ENCODE measurements around the gene RPRML.
"Not testable (repeated sequence)": the region's sequence is repeated elsewhere in the genome, so short reads cannot be mapped to it uniquely, and the experiment has no call there.

RPRML gene

DNA sequence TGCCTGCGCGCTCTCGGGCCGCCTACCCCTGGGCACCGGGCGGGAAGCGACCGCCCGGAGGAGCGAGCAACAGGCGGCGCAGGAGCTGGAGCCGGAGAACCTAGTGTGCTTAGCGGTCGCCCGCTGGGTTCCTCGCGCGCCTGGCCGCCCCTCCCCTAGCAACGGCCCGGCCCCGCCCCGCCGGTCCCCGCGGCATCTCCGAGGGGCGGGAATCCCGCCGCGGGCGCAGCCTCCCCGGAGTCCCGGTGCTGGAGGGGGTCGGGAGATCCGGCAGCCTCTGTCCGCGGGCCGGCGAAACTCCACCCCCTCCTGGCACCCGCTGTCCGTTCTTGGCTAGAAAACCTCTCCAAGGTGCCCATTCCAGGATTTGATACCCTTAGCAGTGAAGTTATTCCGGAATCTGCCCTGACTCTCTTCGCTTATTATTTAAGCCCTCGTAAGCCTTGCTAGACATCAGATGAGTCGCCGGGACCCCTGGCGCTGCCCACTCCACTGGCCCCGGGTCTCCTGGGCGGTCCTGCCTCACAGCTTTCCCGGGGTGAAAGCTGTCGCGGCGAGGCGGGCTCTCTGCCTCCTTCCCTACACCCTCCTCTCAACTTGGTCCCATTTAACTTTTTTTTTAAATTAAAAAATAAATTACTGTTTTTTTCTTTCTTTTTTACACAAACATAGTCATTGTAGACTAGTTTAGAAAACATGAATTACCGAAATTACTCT is at the start of gene RPRML:
TSS of gene RPRML (minus strand) at position 107 of the 717 bp plus-strand sequence. CDS start 246 bp downstream, outside the sequence.
- no peak for DNase-seq

DNA sequence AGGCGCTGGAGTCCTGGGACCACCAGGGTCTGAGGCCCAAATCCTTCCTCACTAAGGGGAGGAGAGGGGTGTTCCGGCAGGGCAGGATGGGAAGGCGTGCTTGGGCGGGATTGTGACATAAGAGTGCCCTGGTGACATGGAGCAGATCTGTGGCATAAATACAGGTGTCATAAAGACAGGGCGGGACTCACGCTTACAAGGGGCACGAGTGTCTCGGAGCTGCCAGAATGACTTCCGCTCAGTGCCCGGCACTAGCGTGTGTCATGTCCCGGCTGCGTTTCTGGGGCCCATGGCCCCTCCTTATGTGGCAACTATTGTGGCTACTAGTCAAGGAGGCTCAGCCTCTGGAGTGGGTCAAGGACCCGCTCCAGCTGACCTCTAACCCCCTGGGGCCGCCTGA is 37.9 kb upstream of the RPRML start:
- DNase-seq = not testable (repeated sequence)

DNA sequence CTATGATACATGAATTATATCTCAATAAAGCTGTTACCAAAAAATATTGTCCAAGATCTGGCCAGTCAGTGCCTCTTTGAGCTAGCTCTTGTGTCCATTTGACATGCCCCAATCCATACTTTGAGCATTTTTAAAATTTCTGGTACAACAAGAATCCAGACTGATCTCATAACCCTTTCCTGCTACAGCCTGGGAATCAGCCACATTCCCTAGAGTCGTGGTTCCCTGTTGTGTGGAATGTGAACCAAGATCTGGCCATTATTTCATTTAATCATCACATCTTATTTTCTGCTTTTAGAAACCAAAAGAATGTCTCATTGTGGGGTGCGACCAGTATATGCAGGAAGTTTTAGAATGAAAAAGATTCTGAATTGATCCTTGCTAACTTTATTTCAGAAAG is 34.3 kb upstream of the RPRML start:
- DNase-seq = no peak

DNA sequence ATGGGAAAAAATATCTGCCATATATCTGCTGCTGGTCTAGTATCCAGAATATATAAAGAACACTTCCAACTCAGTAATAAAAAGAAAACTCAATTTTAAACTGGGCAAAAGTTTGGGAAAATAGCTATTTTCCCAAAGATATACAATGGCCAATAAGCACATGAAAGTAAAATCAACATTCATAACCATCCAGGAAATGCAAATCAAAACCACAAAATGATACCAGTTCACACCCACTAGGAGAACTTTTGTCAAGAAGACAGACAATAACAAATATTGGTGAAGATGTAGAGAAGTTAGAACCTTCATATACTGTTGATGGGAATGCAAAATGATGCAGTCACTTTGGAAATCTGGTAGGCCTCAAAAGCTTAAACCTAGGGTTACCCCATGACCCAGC is 33.4 kb upstream of the RPRML start:
- no peak for DNase-seq

DNA sequence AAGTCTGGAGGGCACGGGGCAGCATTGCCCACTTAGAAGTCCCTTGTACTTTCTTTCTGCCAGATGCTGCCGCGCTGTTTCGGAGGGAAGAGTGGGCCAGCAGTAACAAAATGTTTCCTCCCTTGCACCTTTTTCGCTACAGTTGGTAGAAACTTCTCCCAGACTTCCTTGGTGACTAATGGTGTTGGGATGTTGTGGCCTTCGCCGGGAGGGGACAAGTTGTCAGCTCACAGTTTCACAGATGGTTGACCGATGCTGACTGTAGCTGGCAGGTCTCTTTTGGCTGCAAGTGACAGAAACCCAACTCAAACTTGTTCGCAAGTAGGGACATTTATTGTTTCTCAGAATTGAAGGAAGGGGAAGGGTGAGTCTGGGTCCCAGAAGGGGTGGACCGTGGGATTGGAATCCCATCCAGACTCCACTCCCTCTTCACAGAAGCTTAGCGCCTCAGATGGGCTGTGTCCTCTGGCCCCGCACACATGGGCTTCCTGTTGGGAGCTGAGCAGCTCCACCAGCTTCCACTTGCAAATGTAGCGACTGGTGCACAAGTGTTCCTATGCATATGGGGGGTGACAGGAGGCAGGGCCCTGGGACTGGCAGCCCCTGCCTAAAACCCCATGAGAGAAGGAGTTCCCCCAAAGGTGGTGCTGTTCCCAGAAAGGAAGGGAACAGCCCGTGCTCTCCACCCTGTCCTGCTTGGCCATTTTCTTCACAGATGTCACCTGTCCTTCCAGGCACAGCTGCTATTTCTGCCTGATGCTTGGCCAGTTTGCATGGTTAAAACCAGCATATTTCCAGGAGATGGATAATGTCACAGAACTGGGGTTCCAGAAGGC is 30.9 kb upstream of the RPRML start:
- DNase-seq = no peak

DNA sequence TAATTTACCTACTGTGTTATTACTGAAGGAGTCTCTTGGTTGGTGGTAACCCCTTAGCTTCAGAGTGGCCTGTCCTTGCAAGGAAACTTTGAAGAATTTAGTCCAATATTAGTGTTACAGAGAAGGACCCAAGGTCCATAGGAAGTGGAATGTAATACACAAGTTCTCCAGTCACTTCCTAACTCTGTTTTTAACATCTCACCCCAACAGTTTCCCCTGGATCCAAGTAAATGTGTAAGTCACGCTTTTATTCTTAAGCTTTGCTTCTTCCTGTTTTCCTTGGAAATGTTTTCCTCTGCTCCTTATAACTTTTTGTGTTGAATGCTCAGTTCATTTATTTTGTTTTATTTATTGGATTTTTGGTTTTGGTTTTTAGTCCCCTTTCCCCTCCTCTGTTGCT is 25.9 kb upstream of the RPRML start:
- DNase-seq = no peak

DNA sequence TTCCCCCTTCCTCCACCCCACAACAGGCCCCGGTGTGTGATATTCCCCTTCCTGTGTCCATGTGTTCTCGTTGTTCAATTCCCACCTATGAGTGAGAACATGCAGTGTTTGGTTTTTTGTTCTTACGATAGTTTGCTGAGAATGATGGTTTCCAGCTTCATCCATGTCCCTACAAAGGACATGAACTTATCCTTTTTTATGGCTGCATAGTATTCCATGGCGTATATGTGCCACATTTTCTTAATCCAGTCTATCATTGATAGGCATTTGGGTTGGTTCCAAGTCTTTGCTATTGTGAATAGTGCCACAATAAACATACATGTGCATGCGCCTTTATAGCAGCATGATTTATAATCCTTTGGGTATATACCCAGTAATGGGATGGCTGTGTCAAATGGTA is 24.8 kb upstream of the RPRML start:
- not testable (repeated sequence) for DNase-seq

DNA sequence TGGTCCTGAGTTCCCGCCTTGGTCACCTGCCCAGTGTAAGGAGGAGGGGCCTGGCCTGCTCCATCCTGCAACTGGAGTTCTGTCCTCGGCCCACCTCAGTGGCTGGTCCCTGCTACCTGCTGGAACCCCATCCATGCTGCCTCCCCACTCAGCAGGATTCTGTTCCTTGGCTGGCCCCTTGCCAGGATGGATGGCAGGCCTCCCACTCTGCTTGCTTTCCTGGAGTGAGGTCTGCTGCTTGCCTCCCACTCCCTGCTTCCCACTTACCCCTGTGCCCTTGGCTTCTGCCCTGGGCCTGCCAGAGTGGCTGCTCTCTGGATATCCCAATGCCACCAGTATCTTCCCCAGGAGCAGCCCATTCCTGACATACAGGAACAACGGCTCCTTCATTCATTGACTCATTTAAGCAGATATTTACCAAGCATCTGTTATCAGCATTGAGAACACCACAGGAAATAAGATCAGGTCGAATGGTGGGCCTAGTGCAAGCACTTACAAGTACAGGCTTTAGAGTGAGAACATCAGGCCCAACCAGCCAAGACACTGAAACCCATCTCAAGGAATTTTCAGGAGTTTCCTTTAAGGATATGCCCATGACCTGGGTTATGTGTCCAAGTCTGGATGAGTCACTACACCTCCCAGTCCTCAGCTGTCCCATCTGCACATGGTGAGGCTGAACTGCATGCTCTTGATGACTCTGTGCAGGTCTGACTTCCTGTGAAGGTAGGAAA is 17.0 kb upstream of the RPRML start:
- DNase-seq = no peak

DNA sequence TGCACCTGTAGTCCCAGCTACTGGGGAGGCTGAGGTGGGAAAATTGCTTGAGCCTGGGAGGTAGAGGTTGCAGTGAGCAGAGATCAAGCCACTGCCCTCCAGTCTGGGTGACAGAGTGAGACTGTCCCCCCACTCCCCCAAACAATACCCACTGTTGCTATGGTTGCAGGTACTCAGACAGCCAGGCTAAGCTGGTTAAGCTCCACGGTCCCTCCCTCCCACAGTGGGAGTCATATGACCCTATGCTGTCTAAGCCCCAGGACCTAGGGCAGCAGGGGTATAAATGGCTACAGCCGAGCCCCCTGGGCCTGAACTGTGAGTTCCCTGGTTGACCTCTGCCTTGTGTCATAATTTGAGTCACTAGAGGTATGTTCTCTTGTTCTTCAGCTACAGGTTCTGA is 15.9 kb upstream of the RPRML start:
- no peak for DNase-seq

DNA sequence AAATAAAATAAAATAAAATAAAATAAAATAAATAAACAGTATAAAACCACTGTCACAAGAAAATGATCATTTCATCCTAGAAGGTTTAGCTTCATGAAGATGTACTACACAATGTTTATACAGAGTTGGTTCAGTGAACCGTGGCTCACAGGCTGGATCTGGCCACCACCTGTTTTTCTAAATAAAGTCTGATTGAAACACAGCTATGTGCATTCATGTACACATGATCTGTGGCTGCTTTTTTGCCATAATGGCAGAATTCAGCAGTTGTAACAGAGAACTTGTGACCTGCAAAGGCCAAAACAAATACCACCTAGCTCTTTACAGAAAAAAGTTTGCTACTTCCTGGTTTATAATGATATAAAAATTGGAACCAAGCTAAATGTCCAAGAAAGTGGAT is 12.6 kb upstream of the RPRML start:
- DNase-seq = no peak

DNA sequence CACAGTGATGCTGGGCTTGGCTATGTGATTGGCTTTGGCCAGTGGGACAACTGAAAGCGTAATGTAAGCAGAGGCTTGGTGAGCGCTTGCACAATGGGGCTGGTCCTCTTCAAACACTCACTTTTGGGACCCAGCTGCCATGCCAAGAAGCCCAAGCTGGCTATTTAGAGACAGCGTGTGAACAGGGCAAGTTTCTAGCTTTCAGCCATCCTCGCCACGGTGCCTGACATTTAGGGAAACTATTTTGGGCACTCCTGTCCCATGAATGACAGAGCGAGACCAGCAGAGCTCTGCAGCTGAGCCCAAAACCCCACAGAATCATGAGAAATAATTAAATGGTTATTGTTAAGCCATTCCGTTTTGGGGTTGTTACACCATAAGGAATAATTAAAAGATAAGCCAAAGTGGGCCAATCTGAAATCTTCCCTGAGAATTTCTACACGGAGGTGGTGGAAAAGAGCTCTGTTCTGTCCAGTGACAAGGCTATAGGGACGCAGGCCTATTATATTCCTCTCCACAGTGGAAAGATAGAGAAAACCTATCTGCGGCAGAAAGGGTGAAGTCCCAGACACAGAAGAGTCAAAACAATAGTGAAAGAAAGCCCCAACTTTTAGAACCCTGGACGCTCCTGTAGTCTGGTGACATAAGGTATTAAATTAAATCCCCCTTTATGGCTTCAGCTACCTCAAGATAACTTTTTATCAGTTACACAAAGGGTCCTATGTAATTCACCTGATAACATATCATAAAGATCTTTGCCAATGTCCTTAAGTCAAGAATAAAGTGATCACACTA is 10.8 kb upstream of the RPRML start:
- no peak for DNase-seq

DNA sequence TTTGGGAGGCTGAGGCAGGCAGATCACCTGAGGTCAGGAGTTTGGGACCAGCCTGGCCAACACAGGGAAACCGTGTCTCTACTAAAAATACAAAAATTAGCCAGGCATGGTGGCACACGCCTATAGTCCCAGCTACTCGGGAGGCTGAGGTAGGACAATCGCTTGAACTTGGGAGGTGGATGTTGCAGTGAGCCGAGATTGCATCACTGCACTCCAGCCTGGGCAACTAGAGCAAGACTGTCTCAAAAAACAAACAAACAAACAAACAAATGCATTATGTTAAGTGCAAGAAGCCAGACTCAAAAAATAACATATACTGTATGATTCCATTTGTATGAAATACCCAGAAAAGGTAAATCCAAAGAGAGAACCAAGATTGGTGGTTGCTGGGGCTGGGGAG is 8.9 kb upstream of the RPRML start:
- not testable (repeated sequence) for DNase-seq

DNA sequence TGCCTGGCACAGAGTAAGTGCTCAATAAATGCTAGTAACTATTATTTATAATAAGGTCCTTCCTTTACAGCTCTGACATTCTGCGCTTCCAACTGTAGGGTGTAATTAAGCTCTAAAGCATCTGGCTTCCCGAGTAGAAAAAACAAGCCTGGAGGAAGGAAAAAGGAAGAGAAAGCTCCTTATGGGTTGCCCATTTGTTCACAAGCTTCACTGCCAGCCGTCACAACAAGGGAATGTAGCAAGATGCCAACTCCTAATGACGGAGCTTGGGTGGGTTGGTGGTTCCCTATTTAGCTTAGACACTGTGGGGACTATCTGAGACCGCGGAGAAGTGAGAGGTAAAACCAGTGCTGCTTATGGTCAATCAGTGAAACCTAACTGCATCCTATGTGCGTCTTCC is 7.3 kb upstream of the RPRML start:
- DNase-seq = no peak

DNA sequence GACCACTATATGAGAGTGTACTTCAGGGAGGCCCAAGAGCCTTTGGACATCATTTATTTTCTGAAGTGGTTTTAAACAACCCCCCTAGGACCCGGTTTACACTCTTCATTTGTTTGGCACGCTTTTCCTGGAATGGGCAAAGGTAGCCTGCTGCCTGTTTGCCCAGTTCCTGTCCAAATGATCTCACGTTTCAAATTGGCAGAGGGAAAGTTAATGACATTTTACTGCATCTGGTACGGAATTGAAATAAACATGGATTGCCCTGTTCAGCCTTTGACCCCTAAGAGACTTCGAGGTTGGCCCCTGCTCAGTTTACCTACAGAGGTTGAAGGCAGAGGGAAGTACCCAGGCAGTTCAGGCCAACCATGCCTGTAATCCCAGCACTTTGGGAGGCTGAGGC is 5.8 kb upstream of the RPRML start:
- DNase-seq = no peak

DNA sequence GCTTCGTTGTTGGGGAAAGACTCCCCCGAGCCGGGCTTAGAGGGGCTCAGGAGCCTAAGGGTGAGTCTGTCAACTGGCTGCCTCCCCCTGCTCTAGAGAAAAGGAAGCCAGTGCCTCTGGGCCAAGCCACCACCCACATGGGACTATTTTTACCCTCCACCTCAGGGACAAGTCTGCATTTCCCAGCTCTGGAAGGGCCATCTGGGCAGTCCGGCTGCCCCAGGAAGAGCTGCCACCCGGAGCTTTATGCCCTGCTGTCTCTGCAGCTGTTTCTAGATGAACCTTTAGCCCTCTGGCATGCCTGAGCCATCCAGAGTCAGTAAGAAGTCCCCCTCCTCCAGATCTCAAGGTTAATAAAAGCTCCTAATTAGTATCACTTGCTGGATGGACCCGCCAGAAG is 5.3 kb upstream of the RPRML start:
- no peak for DNase-seq

DNA sequence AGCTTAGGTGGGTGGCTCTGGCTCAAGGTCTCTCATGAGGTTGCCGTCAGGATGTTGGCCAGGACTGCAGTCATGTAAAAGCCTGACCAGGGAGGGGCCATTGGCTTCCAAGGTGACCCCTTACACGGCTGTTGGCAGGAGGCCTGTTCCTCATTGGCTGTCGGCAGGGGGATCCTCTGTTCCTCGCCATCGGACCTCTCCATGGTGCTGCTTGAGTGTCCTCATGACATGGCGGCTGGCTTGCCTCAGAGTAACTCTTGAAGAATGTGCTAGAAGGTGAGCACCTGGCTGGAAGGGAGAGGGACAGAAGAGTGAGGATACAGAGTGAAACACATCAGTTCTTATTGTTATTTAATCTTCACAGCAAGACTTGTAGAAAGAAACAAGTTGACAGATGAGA is 4.7 kb upstream of the RPRML start:
- DNase-seq = no peak

DNA sequence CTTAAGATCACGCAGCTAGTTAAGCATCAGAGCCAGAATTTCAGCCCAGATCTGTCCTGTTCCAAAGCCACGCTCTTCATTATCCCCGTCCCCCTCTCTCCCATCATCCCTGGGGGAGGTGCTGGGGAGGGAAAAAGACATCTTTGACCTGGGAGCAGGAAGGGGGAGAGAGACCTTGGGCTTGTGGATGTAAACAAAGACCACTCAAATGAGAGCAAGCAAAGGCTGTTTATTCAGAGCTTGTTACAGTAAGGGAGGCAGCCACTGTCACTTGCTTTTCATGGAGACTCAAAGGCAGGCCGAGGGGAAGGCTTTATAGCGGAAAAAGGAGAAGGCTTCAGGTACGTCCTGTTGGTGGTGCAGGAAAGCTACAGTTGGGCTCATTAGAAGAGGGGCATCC is 3.5 kb upstream of the RPRML start:
- no peak for DNase-seq

DNA sequence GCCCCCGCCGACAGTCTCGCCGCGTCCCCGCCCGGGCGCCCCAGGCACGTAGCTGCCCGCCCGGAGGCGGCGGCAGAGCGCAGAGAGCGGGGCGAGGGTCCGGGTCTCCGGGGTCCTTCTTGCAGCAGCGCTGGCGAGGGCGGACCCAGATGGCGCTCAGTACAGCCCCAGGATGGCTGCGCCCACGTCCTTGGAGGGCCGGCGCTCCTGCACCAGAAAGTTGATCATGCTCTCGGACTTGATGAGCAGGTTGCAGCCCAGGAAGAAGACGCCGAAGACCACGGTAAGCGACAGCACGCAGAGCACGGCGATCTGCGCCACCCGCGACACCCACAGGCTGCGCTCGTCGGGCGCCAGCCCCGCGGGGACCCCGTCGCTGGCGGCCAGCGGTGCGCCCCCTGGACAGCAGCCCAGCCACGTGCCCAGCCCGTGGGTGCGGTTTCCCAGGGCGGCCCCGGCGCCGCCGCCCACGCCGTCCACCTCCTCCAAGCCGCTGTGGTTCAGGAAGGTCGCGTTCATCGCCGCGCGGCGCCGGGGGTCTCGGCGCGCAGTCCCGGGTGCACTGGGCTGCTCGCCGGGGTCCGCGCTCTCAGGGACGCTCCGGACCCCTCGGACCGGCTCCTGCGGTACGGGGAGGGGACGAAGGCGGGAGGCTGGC is 435 bp downstream of the RPRML start:
- no peak for DNase-seq

DNA sequence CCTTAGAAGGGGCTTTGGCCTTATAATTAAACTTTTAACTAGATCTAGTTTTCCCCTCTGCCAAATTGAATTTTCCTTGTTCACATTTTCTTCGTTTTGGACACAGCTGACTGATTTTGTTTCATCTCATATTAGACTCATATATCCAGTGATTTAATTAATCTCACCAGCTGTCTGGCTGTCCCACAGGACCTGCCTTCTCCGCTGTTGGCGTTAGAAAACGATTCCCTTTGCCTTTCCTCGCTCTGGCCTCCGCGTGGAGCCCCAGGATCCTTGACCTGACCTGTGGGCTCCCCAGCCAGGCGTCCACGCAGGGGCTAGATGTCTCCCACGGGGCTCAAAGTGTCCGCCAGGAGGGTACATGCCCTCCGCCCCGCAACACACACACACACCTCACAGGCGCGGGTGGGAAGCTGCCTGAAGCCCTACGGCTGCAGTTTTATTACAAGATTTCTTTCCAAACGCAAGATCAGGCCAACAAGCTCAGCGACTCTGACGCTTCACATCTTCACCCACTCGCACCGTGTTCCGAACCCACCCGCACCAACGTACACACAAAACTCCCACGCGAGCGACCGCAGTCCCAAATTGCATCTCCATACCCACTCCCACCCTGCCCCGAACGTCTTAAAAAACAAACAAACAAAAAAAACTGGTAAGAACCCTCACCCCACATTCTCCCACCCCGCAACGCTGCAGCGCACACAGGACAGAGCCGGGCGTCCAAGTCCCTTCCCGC is 1.1 kb downstream of the RPRML start:
- no peak for DNase-seq

DNA sequence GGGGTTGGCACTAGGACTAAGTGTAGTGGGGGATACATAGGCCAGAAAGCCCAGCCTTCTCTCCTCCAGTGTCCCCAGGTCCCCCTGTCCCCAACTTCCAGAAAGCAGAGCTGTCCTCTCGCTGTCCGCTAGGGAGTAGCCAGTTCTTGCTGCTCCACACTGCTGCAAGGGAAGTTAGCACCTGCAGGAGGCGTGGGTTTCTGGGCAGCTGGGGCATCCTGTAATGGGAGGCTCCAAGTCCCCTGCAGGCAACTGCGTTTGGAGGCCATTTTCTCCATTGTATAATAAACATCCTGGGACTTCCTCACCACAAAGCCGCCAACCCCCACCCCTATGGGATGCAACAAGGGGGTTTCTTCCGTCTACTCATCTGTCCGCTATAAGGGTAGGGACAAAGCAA is 1.7 kb downstream of the RPRML start:
- no peak for DNase-seq

DNA sequence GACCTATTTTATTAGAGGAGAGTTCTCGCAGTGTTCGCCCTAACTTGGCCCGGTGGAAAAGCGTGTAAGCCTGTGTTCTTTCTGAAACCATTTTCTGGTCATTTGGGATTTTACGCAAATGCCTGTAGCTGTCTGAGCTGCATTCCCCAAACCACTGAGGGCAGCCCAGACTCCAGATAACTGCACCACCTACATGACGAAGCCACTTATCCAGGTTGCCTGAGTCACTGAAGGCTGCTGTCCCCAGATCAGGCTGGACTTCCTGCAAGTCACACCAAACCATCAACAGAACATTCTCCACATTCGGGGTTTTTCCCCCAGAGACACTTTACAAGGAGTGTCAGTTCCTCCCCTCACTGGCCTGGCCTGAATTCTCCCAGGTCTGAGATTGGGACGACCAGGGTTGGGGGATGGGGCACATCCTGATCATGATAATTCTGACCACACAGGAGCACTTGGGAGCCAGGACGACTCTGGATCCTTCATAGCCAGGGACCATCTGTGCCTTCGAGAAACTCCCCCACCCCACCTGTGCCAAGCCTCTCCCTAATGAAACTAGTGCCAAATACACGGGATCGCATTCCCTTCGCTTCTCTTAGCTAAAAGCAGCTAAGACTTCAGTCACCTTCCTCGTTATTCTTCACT is 2.3 kb downstream of the RPRML start:
- no peak for DNase-seq

Measured in CD4-positive, alpha-beta T cell treated with Interleukin-1 beta for 1 hour (primary cell).